GM18526 (cell line): Measurements from ENCODE around the gene UBAC1.

Source experiments
- POLR2A ChIP-seq: IDR thresholded peaks from 3 replicates; pipeline ENCODE4 v1.6.1; 2011; ENCODE audit not compliant: insufficient read length; ENCODE audit errors: extremely low read depth

The UBAC1 gene

GRCh38 chr9:135998016-135998380 lies 36.8 kb upstream of the UBAC1 start:
- no peak for TF ChIP-seq POLR2A

GRCh38 chr9:135997090-135998015 lies 36.2 kb upstream of the UBAC1 start:
- no peak for TF ChIP-seq POLR2A

GRCh38 chr9:135995816-135996215 lies 34.6 kb upstream of the UBAC1 start:
- TF ChIP-seq POLR2A, result no peak

- TF ChIP-seq POLR2A, result no peak
These were observed 33.5 kb upstream of the UBAC1 start for GRCh38 chr9:135994501-135995192.

- TF ChIP-seq POLR2A, result no peak
These were observed 32.8 kb upstream of the UBAC1 start for GRCh38 chr9:135993765-135994500.

GRCh38 chr9:135993409-135993742 lies 32.2 kb upstream of the UBAC1 start:
- TF ChIP-seq POLR2A, result no peak

GRCh38 chr9:135992486-135993408 lies 31.6 kb upstream of the UBAC1 start:
- TF ChIP-seq POLR2A, result no peak

- no peak for TF ChIP-seq POLR2A
These were observed 30.6 kb upstream of the UBAC1 start for GRCh38 chr9:135991771-135992170.

GRCh38 chr9:135990468-135991429 lies 29.6 kb upstream of the UBAC1 start:
- TF ChIP-seq POLR2A, result no peak

- TF ChIP-seq POLR2A, result no peak
These were observed 28.7 kb upstream of the UBAC1 start for GRCh38 chr9:135989722-135990467.

GRCh38 chr9:135989157-135989556 lies 28.0 kb upstream of the UBAC1 start:
- no peak for TF ChIP-seq POLR2A

- no peak for TF ChIP-seq POLR2A
These were observed 27.3 kb upstream of the UBAC1 start for GRCh38 chr9:135988493-135988892.

GRCh38 chr9:135987838-135988404 lies 26.7 kb upstream of the UBAC1 start:
- TF ChIP-seq POLR2A, result no peak
